Measurements from ENCODE around the gene KPRP. TPM values are rescaled to one million over a fixed set of nuclear protein-coding genes. Genes with fewer than 3 reads are reported as not detected.

Gene KPRP
- total RNA-seq, 1 donor from 2014 or later = not detected

- peaks cover 70% of the 10 kb centered on the region for H3K9me3 Mint-ChIP-seq (ENCODE audit: low read depth)
- H3K27me3 Mint-ChIP-seq = no peaks in the 10 kb centered on the region
- no peak for DNase-seq (ENCODE audit: low spot score, unreplicated experiment)
- H3K36me3 Mint-ChIP-seq (ENCODE audit: insufficient read depth) = no peaks in the 10 kb centered on the region
- no peak overlapping the region for H3K4me3 Mint-ChIP-seq (ENCODE audit: low read depth)
- H3K27ac Mint-ChIP-seq = no peak overlapping the region
- no peaks in the 10 kb centered on the region for H3K4me1 Mint-ChIP-seq (ENCODE audit: low read depth)
- no peak for TF ChIP-seq CTCF (IDR thresholded peaks at IDR 0.05; ENCODE audit: unreplicated experiment)
Measured at GRCh38 chr1:152737997-152738396, 19.8 kb upstream of the KPRP start.

DNA sequence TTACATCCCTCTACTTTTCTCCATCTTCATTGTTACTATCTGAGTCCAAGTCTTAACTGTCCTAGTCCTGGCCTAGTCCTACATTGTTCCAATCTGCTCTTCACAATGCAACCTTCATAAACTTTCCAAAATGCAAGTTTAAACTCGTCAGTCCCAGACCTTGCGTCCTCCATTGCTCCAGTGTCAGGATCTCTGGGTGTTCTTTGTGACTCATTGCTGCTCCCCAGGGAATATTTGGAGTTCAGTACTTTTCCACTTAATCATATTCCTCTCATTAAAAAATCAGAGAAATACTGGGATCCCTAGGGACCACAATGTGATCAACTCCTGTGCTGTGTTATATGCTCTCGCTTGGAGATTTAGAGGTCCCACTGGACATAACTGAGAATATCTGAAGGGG, 18.0 kb upstream of the KPRP start:
- H3K36me3 Mint-ChIP-seq (ENCODE audit: insufficient read depth) = peaks cover 3% of the 10 kb centered on the region
- H3K27ac Mint-ChIP-seq = no peak overlapping the region
- TF ChIP-seq CTCF (IDR thresholded peaks at IDR 0.05; ENCODE audit: unreplicated experiment) = no peak
- no peak for DNase-seq (ENCODE audit: low spot score, unreplicated experiment)
- no peaks in the 10 kb centered on the region for H3K27me3 Mint-ChIP-seq
- H3K9me3 Mint-ChIP-seq (ENCODE audit: low read depth) = peaks cover 69% of the 10 kb centered on the region
- no peaks in the 10 kb centered on the region for H3K4me1 Mint-ChIP-seq (ENCODE audit: low read depth)
- no peak overlapping the region for H3K4me3 Mint-ChIP-seq (ENCODE audit: low read depth)

DNA sequence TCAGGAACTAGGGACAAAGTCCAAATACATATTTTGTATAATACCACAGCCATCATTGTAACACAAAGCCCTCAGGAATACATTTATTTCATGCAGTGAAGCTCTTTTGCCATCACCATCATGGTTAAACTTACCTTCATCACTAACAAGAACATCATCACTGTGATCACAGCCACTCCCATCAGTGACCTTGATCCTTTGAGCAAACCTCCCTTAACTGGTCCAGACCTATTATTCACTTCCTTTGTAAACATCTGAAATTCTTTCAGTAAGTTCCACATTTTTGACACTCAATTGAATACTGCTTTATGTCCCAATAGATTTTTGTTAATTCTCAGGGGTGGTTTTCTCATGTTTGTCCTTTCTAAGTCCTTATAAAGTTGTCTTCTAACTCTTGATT, 16.2 kb upstream of the KPRP start:
- Mint-ChIP-seq H3K9me3 (ENCODE audit: low read depth) (peaks cover 71% of the 10 kb centered on the region), H3K4me3 (ENCODE audit: low read depth) (no peak overlapping the region), H3K36me3 (ENCODE audit: insufficient read depth) (peaks cover 3% of the 10 kb centered on the region), H3K27me3 (no peaks in the 10 kb centered on the region), H3K4me1 (ENCODE audit: low read depth) (no peaks in the 10 kb centered on the region), H3K27ac (no peak overlapping the region)
- DNase-seq (ENCODE audit: low spot score, unreplicated experiment) = no peak
- no peak for TF ChIP-seq CTCF (IDR thresholded peaks at IDR 0.05; ENCODE audit: unreplicated experiment)

DNA sequence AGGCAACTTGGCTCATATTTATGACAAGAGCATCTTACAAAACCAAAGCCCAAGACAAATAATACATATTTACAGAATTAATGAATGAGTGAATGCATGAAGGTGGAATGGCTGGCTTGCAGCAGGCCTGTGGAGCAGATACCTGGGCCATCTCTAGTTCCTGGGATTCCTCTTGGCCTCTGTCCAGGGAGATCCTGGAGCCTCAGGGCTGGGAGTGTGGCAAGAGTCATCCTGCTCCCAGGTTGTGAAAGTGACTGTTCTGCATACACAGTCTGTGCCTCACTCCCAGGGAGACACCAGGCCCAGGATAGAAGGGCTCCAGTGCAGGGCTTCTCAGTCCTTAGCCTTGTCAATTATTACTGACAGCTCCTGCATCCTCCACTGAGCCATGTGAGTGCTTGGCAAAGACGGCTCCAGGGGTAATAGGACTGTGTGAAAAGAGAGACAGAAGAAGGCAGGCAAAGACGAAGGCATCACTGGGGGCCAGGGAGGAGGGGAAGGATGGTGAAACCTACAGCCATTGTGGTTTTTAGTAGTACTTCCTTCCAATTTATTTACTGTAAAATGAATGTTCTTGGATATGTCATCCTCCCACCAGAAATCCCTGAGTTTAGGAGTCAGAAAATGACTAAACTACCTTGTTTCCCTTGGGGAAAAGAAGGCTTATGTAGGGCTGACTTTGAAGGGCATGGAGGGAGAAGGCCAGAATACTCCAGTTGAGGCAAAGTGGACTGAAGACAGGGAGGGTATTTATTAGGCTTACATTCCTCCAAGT, 14.3 kb upstream of the KPRP start:
- no peaks in the 10 kb centered on the region for H3K27me3 Mint-ChIP-seq
- TF ChIP-seq CTCF (IDR thresholded peaks at IDR 0.05; ENCODE audit: unreplicated experiment) = no peak
- no peak overlapping the region for H3K4me3 Mint-ChIP-seq (ENCODE audit: low read depth)
- no peaks in the 10 kb centered on the region for H3K4me1 Mint-ChIP-seq (ENCODE audit: low read depth)
- H3K27ac Mint-ChIP-seq = no peak overlapping the region
- peaks cover 71% of the 10 kb centered on the region for H3K9me3 Mint-ChIP-seq (ENCODE audit: low read depth)
- no peak for DNase-seq (ENCODE audit: low spot score, unreplicated experiment)
- peaks cover 4% of the 10 kb centered on the region for H3K36me3 Mint-ChIP-seq (ENCODE audit: insufficient read depth)

GRCh38 chr1:152745289-152745704, 12.5 kb upstream of the KPRP start:
- H3K9me3 Mint-ChIP-seq (ENCODE audit: low read depth) = peaks cover 66% of the 10 kb centered on the region
- H3K4me1 Mint-ChIP-seq (ENCODE audit: low read depth) = no peaks in the 10 kb centered on the region
- no peak for DNase-seq (ENCODE audit: low spot score, unreplicated experiment)
- no peak overlapping the region for H3K4me3 Mint-ChIP-seq (ENCODE audit: low read depth)
- TF ChIP-seq CTCF (IDR thresholded peaks at IDR 0.05; ENCODE audit: unreplicated experiment) = no peak
- peaks cover 5% of the 10 kb centered on the region for H3K36me3 Mint-ChIP-seq (ENCODE audit: insufficient read depth)
- H3K27me3 Mint-ChIP-seq = no peaks in the 10 kb centered on the region
- H3K27ac Mint-ChIP-seq = no peak overlapping the region

Measured in progenitor cell of endocrine pancreas (in vitro differentiated cells).